Activated naive CD8-positive, alpha-beta T cell treated with anti-CD3 and anti-CD28 coated beads for 36 hours (primary cell): ENCODE data around the gene SLFN12L. TPM values are rescaled to one million over a fixed set of nuclear protein-coding genes. Genes with fewer than 3 reads are reported as not detected.
"Not testable (repeated sequence)": the region's sequence is repeated elsewhere in the genome, so short reads cannot be mapped to it uniquely, and the experiment has no call there.

Experiments
- DNase-seq: peaks from one replicate; pipeline ENCODE4 v3.0.0; 2021
- H3K27ac Mint-ChIP-seq: one replicate; pipeline ENCODE4 v1.8.0; 2022; ENCODE audit warnings: mild to moderate bottlenecking, moderate library complexity, mixed read lengths
- H3K27me3 Mint-ChIP-seq: one replicate; pipeline ENCODE4 v1.8.0; 2022; ENCODE audit warnings: mild to moderate bottlenecking, mixed read lengths
- H3K36me3 Mint-ChIP-seq: one replicate; pipeline ENCODE4 v1.8.0; 2021; ENCODE audit warnings: mild to moderate bottlenecking, mixed read lengths
- H3K4me1 Mint-ChIP-seq: one replicate; pipeline ENCODE4 v1.8.0; 2021; ENCODE audit warnings: mixed read lengths
- H3K4me3 Mint-ChIP-seq: one replicate; pipeline ENCODE4 v1.8.0; 2022; ENCODE audit warnings: mild to moderate bottlenecking, moderate library complexity, mixed read lengths
- H3K9me3 Mint-ChIP-seq: one replicate; pipeline ENCODE4 v1.8.0; 2022; ENCODE audit warnings: mixed read lengths
- total RNA-seq, 2 experiments: library from RNA; stranded (reverse); gene quantifications; one replicate each; pipeline ENCODE4 v1.2.3, GENCODE V29; 2021

Gene SLFN12L
- total RNA-seq, 2 experiments from 2014 or later, result 32.6 to 35.9 TPM

- peaks cover 8% of the 10 kb centered on the region for H3K27me3 Mint-ChIP-seq
- peaks cover 2% of the 10 kb centered on the region for H3K4me1 Mint-ChIP-seq
Measured at GRCh38 chr17:35554668-35555067, 17.2 kb upstream of the SLFN12L start.

GRCh38 chr17:35553310-35553709, 15.8 kb upstream of the SLFN12L start:
- no peak overlapping the region for H3K27ac Mint-ChIP-seq
- H3K9me3 Mint-ChIP-seq, result no peaks in the 10 kb centered on the region
- no peak overlapping the region for H3K4me3 Mint-ChIP-seq
- H3K36me3 Mint-ChIP-seq, result no peaks in the 10 kb centered on the region
- peaks cover 10% of the 10 kb centered on the region for H3K4me1 Mint-ChIP-seq
- no peak for DNase-seq
- peaks cover 5% of the 10 kb centered on the region for H3K27me3 Mint-ChIP-seq

More at GRCh38 chr17:35554668-35555067, 17.2 kb upstream of the SLFN12L start:
- Mint-ChIP-seq H3K4me3 (no peak overlapping the region), H3K27ac (no peak overlapping the region), H3K36me3 (no peaks in the 10 kb centered on the region), H3K9me3 (no peaks in the 10 kb centered on the region)
- no peak for DNase-seq

GRCh38 chr17:35548978-35549377, 11.5 kb upstream of the SLFN12L start:
- no peak overlapping the region for H3K4me3 Mint-ChIP-seq
- H3K27me3 Mint-ChIP-seq, result no peaks in the 10 kb centered on the region
- no peak overlapping the region for H3K27ac Mint-ChIP-seq
- peaks cover 30% of the 10 kb centered on the region for H3K4me1 Mint-ChIP-seq
- H3K9me3 Mint-ChIP-seq, result no peaks in the 10 kb centered on the region
- DNase-seq, result no peak
- no peaks in the 10 kb centered on the region for H3K36me3 Mint-ChIP-seq

- no peak overlapping the region for H3K4me3 Mint-ChIP-seq
- no peaks in the 10 kb centered on the region for H3K9me3 Mint-ChIP-seq
- H3K4me1 Mint-ChIP-seq, result peaks cover 37% of the 10 kb centered on the region
- DNase-seq, result no peak
- no peaks in the 10 kb centered on the region for H3K27me3 Mint-ChIP-seq
- no peaks in the 10 kb centered on the region for H3K36me3 Mint-ChIP-seq
- H3K27ac Mint-ChIP-seq, result no peak overlapping the region
Measured at GRCh38 chr17:35548208-35548810, 10.8 kb upstream of the SLFN12L start.

- Mint-ChIP-seq H3K4me3 (no peak overlapping the region), H3K4me1 (peaks cover 43% of the 10 kb centered on the region), H3K27me3 (no peaks in the 10 kb centered on the region), H3K9me3 (no peaks in the 10 kb centered on the region), H3K27ac (no peak overlapping the region), H3K36me3 (no peaks in the 10 kb centered on the region)
- DNase-seq, result no peak
Measured at GRCh38 chr17:35546487-35546886, 9.0 kb upstream of the SLFN12L start.

GRCh38 chr17:35545150-35545549, 7.7 kb upstream of the SLFN12L start:
- no peaks in the 10 kb centered on the region for H3K36me3 Mint-ChIP-seq
- DNase-seq, result no peak
- H3K4me1 Mint-ChIP-seq, result peaks cover 52% of the 10 kb centered on the region
- H3K9me3 Mint-ChIP-seq, result no peaks in the 10 kb centered on the region
- H3K4me3 Mint-ChIP-seq, result no peak overlapping the region
- no peaks in the 10 kb centered on the region for H3K27me3 Mint-ChIP-seq
- H3K27ac Mint-ChIP-seq, result no peak overlapping the region

GRCh38 chr17:35543856-35544255, 6.4 kb upstream of the SLFN12L start:
- Mint-ChIP-seq H3K9me3 (no peaks in the 10 kb centered on the region), H3K4me3 (no peak overlapping the region), H3K4me1 (peaks cover 60% of the 10 kb centered on the region), H3K27me3 (no peaks in the 10 kb centered on the region), H3K27ac (no peak overlapping the region), H3K36me3 (no peaks in the 10 kb centered on the region)
- no peak for DNase-seq

GRCh38 chr17:35542990-35543389, 5.5 kb upstream of the SLFN12L start:
- H3K9me3 Mint-ChIP-seq, result no peaks in the 10 kb centered on the region
- H3K27ac Mint-ChIP-seq, result no peak overlapping the region
- no peaks in the 10 kb centered on the region for H3K36me3 Mint-ChIP-seq
- H3K4me3 Mint-ChIP-seq, result no peak overlapping the region
- no peak for DNase-seq
- H3K27me3 Mint-ChIP-seq, result no peaks in the 10 kb centered on the region
- H3K4me1 Mint-ChIP-seq, result peaks cover 60% of the 10 kb centered on the region

GRCh38 chr17:35541434-35541833, 4.0 kb upstream of the SLFN12L start:
- Mint-ChIP-seq H3K27me3 (no peaks in the 10 kb centered on the region), H3K27ac (peak overlapping the region; percentile 99), H3K4me3 (peak overlapping the region; percentile 82), H3K36me3 (peaks cover 7% of the 10 kb centered on the region), H3K9me3 (no peaks in the 10 kb centered on the region), H3K4me1 (peaks cover 60% of the 10 kb centered on the region)
- no peak for DNase-seq

- peaks cover 12% of the 10 kb centered on the region for H3K36me3 Mint-ChIP-seq
- H3K4me3 Mint-ChIP-seq, result peak overlapping the region; percentile 82
- H3K27ac Mint-ChIP-seq, result peak overlapping the region; percentile 99
- peaks cover 61% of the 10 kb centered on the region for H3K4me1 Mint-ChIP-seq
- H3K27me3 Mint-ChIP-seq, result no peaks in the 10 kb centered on the region
- H3K9me3 Mint-ChIP-seq, result no peaks in the 10 kb centered on the region
- DNase-seq, result peak; percentile 36
Measured at GRCh38 chr17:35540589-35541404, 3.3 kb upstream of the SLFN12L start.

GRCh38 chr17:35539659-35540026, 2.2 kb upstream of the SLFN12L start:
- H3K4me3 Mint-ChIP-seq, result peak overlapping the region; percentile 71
- H3K36me3 Mint-ChIP-seq, result peaks cover 22% of the 10 kb centered on the region
- peaks cover 56% of the 10 kb centered on the region for H3K4me1 Mint-ChIP-seq
- no peaks in the 10 kb centered on the region for H3K27me3 Mint-ChIP-seq
- no peak for DNase-seq
- H3K27ac Mint-ChIP-seq, result peak overlapping the region; percentile 99
- H3K9me3 Mint-ChIP-seq, result no peaks in the 10 kb centered on the region

- Mint-ChIP-seq H3K27me3 (no peaks in the 10 kb centered on the region), H3K4me3 (peak overlapping the region; percentile 97), H3K4me1 (peaks cover 52% of the 10 kb centered on the region), H3K36me3 (peaks cover 30% of the 10 kb centered on the region), H3K27ac (peak overlapping the region; percentile 99), H3K9me3 (no peaks in the 10 kb centered on the region)
- peak; percentile 27 for DNase-seq
Measured at GRCh38 chr17:35536664-35537171, 760 bp downstream of the SLFN12L start.

GRCh38 chr17:35535406-35535805, 2.1 kb downstream of the SLFN12L start:
- H3K4me1 Mint-ChIP-seq, result peaks cover 54% of the 10 kb centered on the region
- H3K27ac Mint-ChIP-seq, result peak overlapping the region; percentile 99
- H3K27me3 Mint-ChIP-seq, H3K9me3 Mint-ChIP-seq, DNase-seq: not testable (repeated sequence)
- peak overlapping the region; percentile 97 for H3K4me3 Mint-ChIP-seq
- H3K36me3 Mint-ChIP-seq, result peaks cover 35% of the 10 kb centered on the region

GRCh38 chr17:35534576-35535093, 2.8 kb downstream of the SLFN12L start:
- peaks cover 41% of the 10 kb centered on the region for H3K36me3 Mint-ChIP-seq
- peak overlapping the region; percentile 97 for H3K4me3 Mint-ChIP-seq
- DNase-seq, result no peak
- H3K27me3 Mint-ChIP-seq, result no peaks in the 10 kb centered on the region
- no peaks in the 10 kb centered on the region for H3K9me3 Mint-ChIP-seq
- peaks cover 51% of the 10 kb centered on the region for H3K4me1 Mint-ChIP-seq
- peak overlapping the region; percentile 99 for H3K27ac Mint-ChIP-seq

GRCh38 chr17:35531160-35531559, 6.3 kb downstream of the SLFN12L start:
- H3K27ac Mint-ChIP-seq, result no peak overlapping the region

More at GRCh38 chr17:35531160-35531559, 6.3 kb downstream of the SLFN12L start:
- H3K4me3 Mint-ChIP-seq, result no peak overlapping the region
- H3K4me1 Mint-ChIP-seq, result peaks cover 57% of the 10 kb centered on the region
- peaks cover 21% of the 10 kb centered on the region for H3K9me3 Mint-ChIP-seq
- DNase-seq, result no peak
- peaks cover 65% of the 10 kb centered on the region for H3K36me3 Mint-ChIP-seq
- no peaks in the 10 kb centered on the region for H3K27me3 Mint-ChIP-seq
